GM18526 (cell line): ENCODE measurements around the gene ECT2.

Experiments used
- POLR2A ChIP-seq: IDR thresholded peaks from 3 replicates; pipeline ENCODE4 v1.6.1; 2011; ENCODE audit not compliant: insufficient read length; ENCODE audit errors: extremely low read depth

Gene ECT2

DNA sequence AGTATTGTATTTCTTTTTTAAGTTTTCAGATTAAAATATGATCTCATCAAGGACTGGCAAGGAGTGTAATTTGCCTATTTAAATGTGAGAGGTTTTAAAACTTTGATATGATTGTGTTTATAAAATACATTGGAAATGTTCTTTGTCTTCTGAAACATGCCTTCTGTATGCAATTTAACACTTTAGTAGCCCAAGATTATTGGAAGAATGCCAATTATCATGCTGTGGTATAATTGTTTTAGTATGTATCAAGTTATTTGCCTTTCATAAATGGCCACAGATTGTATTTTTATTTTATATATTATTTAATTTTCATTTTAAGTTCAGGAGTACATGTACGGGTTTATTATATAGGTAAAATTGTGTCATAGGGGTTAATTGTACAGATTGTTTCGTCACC lies 31.7 kb downstream of the ECT2 start:
- TF ChIP-seq POLR2A = no peak

DNA sequence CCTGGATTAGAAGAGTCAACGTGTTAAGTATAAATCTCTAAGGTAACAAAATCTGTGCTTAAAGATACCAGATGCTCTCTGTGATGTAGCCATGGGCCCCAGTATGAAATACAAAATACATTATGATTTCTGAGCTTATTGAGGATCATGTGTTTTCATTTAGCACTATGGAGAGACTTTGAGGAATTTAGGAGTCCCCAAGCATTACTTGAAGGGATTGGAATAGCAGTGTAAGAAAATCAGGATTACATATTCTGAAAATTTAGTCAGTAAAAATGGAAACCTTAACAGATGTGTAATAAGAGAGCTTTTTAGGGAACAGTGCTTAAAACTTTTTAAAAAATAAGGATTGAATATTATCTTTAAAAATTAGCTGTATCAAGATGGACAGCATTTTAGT lies 35.5 kb downstream of the ECT2 start:
- no peak for TF ChIP-seq POLR2A

DNA sequence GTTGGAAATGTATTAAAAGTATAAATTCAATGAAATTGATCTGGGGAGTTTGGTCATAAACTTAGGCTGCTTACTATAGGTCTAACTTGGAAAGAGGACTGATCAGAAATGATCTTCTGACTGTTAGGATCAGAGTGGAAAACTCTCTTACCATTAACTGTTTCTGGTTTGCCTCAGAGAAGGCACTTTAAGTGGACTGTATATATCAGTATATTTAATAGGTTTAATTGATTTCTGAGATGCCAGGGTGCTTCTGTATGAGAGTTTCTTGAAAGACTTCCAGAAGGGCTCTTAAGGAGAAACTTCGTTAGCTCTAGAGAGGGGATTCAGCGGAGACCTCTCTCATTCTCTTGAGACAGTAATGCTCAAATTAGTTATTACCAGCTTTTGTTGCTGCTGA lies 36.5 kb downstream of the ECT2 start:
- no peak for TF ChIP-seq POLR2A

DNA sequence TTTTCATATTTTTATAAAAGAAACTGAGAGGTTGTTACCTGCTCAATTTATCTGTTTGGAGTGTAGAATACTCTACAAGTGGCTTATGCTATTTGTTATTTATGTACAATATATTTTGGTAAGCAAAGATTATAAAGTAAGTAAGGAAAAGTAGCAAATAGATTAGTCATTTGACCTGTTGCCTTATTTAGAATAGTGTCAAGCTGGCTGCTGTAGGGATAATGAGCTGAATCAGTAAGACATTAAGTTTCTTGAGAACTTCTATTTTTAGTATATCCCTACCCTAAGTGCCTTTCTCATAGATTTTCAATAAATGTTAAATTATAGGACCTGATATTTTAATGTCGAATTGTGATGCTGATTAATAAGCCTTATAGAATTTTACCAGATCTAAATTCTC lies 37.2 kb downstream of the ECT2 start:
- no peak for TF ChIP-seq POLR2A

DNA sequence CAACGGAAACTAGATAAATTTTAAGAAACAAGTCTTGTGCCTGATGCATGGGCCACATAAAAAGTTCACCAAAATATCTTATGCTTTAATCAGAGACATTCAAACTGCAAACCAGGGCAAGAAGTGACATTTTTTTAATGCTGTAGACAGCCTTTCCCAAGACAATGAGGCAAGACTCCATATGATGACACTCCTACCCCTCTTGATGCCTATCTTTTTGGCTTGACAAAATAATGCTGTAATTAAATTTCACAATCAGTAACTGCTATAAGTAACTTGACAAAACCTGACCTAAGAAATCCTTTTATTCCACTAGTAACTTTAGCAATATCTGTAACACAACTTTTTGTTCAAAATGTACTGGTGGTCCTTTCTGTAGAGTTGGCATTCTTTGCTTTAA lies 48.7 kb downstream of the ECT2 start:
- TF ChIP-seq POLR2A = no peak

DNA sequence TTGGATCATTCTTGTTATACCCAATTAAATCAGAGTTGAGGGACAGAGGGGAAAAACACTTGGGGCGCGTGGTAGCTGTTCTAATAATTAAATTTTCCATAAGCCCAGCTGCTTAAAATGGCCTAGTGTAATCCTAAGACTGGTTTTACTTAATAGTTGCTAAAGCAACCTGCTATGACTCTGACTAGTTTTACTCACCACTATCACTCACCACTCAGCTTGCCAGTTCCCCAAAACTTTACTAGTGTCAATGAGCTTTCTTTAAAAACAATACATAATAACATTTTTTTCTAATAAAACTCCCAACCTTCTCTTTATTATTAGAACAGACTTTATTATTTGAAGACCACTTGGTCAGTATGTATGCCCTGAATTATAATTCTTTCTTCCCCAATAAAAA lies 49.6 kb downstream of the ECT2 start:
- no peak for TF ChIP-seq POLR2A

DNA sequence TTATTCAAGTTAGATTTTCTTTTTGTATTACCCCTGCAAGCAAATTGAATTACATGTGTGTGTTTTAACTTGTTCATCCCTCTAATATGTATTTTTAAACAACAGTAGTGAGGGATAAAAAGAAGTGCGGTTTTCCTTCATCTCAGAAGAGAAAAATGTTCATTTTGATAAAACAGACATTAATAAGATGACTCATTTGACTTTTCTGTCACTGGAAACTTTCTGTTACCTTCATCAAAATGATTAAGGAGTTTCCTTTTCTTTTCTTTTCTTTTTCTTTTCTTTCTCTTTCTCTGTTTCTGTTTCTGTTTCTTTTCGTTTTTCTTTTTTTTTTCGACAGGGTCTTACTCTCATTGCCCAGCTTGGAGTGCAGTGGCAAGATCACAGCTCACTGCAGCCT lies 53.0 kb downstream of the ECT2 start:
- no peak for TF ChIP-seq POLR2A

DNA sequence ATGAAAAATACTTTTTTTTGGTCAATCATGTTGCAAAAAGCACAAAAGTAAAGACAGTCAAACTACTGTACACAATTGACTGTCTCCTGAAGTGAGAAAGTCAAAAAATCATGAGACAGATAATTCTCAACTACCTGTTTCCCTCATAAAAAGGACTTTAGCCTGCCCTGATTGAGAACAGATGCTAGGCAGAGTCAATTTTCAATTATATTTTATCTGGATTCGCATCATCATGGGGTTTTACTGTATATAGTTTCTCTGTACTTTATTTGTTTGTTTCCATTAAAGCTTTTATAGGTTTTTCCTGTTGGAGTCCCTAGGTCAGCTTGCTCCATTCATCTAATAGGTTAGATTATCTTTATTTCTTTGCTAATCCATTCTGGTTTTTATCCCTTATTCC lies 53.8 kb downstream of the ECT2 start:
- no peak for TF ChIP-seq POLR2A

DNA sequence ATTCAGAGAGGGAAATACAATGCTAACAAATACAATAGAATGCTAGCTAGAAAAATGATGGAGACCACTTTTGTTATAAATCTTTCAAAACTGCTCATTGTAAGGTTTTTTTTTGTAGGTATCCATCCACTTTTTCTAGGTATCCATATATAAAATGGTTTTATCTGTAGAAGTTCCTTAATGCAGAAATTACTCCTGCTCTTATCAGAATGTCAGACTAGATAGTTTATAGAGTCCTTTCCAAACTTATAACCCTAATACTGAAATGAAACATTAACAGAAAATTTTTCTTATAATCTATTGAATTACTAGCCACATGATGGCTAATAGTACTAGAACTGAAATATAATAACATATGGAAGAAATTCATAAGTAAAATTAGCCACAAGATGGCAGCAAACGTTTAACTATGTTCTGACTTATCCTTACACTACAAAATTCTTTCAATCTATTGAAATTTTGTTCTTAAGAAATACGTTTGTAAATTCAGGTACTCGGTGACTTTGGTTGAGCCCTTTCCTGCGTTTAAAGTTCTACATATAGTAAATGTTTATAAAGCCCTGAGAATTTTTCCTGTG lies 58.5 kb downstream of the ECT2 start:
- TF ChIP-seq POLR2A = no peak

DNA sequence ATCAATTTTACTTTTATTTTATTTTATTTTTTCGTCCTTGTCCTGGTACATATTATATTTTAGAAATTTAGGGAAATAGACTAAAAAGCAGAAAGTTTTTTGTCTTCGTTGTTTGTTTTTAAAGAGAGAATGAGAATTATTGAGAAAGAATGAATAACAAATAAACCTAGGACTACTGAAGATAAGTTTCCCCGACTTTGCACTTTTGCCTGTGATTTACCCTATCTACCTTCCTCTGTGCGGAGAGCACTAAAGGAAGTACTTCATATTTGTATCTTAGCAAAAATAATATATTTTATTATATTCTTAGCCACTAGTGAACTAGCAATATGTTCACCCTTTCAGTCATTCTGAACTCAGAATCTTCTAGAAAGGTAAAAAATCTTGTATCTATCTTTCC lies 60.6 kb downstream of the ECT2 start:
- TF ChIP-seq POLR2A = no peak

DNA sequence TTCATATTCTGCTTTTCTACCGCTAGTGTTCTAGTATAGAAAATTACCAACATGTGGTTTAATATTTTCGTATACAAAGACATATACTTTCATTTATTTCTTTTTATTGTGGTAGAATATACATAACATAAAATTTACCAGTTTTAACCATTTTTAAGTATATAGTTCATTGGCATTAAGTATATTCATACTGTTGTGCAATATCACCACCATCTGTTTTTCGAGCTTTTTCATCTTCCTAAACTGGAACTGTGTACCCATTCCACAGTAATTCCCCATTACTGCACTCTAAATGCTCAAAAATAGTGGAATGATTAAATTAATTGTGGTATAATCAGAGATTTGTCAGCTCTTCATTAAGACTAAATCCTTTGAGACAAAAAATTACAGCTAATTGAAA lies 62.9 kb downstream of the ECT2 start:
- no peak for TF ChIP-seq POLR2A

DNA sequence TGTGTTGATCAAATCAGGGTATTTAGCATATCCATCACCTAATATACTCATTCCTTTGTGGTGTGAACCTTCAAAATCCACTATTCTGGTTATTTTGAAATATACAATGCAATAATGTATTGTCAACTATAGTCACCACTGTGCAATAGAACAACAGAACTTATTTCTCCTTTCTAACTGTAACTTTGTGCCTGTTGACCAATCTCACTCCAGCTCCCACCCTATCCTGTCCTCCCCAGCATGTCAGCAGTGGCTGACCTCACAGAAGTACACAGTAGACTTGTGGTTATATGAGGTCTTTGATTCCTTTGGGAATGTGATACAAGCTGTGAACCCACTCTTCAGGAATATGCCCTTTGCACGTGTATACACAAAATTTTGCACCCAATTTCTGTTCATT lies 64.2 kb downstream of the ECT2 start:
- no peak for TF ChIP-seq POLR2A

DNA sequence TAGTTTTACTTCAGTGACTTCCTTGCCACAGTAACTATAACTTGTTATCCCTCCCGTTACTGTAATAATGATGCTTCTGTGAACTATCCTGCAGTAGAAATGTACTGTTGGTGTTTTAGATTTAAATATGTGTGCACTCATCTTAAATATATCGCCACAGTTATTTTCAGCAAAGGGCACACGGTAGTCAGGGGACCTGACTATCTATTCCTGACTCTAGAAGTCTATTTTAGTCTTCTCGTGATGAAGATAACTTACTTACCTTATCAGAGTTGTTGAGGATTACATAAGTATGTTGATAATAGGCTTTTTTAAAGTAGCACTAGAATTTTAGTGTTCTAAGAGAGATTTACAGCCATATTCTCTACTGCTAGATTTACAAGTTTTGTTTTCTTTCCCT lies 65.3 kb downstream of the ECT2 start:
- no peak for TF ChIP-seq POLR2A

DNA sequence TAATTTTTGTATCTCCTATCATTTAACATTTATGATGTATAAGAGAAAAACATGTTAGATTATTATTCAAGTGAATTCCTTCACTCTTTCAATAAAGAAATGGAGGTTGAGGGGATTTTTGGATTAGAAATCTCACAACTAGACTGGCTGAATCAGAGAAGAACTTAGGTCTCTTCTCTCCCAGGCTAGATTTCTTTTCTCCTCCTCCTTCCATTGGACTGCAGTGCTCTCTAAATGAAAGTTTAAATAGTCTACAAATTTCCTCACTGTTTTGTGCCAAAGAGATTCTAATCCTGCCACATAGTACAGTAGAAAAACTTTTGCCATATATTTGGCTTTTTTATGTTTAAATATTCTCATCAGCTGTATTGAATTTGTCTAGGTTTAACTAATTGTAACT lies 65.8 kb downstream of the ECT2 start:
- no peak for TF ChIP-seq POLR2A

DNA sequence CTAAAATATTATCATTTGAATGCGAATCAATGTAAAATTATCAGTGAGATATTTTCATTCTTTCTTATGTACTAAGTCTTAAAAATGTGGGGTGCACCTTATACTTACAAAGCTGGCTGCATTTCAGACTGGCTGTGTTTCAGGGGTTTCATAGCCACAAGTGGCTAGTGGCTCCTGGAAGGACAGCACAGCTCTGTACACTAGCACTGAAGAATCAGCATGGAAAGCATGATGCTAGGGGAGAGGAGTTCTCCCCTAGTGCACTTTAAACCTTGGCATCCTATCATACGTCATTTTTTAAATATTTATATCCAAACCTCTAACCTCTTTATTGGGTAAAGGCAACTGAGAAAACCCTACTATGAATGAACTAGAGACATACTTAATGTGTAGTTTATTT lies 66.4 kb downstream of the ECT2 start:
- TF ChIP-seq POLR2A = no peak

DNA sequence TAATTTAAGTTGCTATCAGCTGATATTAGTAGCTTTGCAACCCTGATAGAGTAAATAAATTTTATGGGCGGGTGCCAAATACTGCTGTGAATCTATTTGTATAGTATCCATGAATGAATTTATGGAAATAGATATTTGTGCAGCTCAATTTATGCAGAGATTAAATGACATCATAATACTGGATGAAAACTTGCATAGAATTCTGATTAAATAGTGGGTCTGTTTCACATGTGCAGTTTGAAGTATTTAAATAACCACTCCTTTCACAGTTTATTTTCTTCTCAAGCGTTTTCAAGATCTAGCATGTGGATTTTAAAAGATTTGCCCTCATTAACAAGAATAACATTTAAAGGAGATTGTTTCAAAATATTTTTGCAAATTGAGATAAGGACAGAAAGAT lies 70.0 kb downstream of the ECT2 start:
- TF ChIP-seq POLR2A = no peak

DNA sequence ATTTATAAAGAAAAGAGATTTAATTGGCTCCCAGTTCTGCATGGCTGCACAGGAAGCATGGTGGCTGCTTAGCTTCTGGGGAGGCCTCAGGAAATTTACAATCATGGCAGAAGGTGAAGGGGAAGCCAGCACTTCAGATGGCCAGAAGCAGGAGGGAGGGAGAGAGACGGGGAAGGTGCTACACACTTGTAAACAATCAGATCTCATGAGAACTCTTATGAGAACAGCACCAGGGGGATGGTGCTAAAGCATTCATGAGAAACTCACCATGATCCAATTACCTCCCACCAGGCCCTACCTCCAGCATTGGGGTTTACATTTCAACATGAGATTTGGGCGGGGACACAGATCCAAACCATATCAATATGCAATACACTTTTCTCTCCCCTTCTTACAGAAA lies 73.7 kb downstream of the ECT2 start:
- TF ChIP-seq POLR2A = no peak

DNA sequence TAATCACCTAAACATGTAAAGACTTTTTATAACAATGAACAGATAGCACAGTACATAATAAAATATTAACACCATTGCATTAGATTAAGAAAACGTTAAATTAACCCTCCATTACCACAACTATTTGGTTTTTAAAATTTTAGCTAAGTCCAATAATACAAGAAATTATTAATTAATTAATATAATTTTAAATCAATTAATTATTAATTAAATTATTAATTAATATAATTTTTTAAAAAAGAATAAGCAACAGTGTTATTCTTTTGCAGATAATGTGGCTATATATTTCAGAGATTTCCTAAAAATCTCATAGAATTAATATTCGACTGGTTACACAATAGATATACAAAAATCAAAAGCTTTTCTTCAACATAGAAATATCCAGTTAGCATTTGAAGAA lies 82.5 kb downstream of the ECT2 start:
- no peak for TF ChIP-seq POLR2A
